HG03575 (cell line): ENCODE results near the gene EID1.
"Not testable (repeated sequence)": the region's sequence is repeated elsewhere in the genome, so short reads cannot be mapped to it uniquely, and the experiment has no call there.

ENCODE experiments used
- ATAC-seq: cut with Tn5 transposase; IDR thresholded peaks from one replicate; pipeline ENCODE4 v1.9.1; 2021; ENCODE audit not compliant: unreplicated experiment, insufficient number of reproducible peaks, low FRiP score; ENCODE audit errors: extremely low read depth

EID1 gene

GRCh38 chr15:48877630-48878595 lies at the start of gene EID1:
TSS of gene EID1 (plus strand) at chr15:48878134. CDS start at chr15:48878177, 43 bp downstream.
- peak; percentile 63 for ATAC-seq

GRCh38 chr15:48828471-48828870 lies 49.5 kb upstream of the EID1 start:
- no peak for ATAC-seq

- no peak for ATAC-seq
Observed at GRCh38 chr15:48828906-48829305, 49.0 kb upstream of the EID1 start.

- no peak for ATAC-seq
Observed at GRCh38 chr15:48832648-48833047, 45.3 kb upstream of the EID1 start.

- no peak for ATAC-seq
Observed at GRCh38 chr15:48833526-48834239, 44.3 kb upstream of the EID1 start.

- no peak for ATAC-seq
Observed at GRCh38 chr15:48834756-48835155, 43.2 kb upstream of the EID1 start.

GRCh38 chr15:48842501-48842900 lies 35.4 kb upstream of the EID1 start:
- no peak for ATAC-seq

GRCh38 chr15:48845123-48845522 lies 32.8 kb upstream of the EID1 start:
- no peak for ATAC-seq

- ATAC-seq: no peak
Observed at GRCh38 chr15:48850648-48851047, 27.3 kb upstream of the EID1 start.

- ATAC-seq: no peak
Observed at GRCh38 chr15:48851956-48852355, 26.0 kb upstream of the EID1 start.

GRCh38 chr15:48854434-48854833 lies 23.5 kb upstream of the EID1 start:
- not testable (repeated sequence) for ATAC-seq

- no peak for ATAC-seq
Observed at GRCh38 chr15:48855501-48856440, 22.2 kb upstream of the EID1 start.

- no peak for ATAC-seq
Observed at GRCh38 chr15:48856942-48857341, 21.0 kb upstream of the EID1 start.

GRCh38 chr15:48858401-48858800 lies 19.5 kb upstream of the EID1 start:
- ATAC-seq: no peak

- ATAC-seq: no peak
Observed at GRCh38 chr15:48859426-48859825, 18.5 kb upstream of the EID1 start.

GRCh38 chr15:48861813-48862431 lies 16.0 kb upstream of the EID1 start:
- ATAC-seq: no peak

- no peak for ATAC-seq
Observed at GRCh38 chr15:48862705-48863104, 15.2 kb upstream of the EID1 start.

- ATAC-seq: no peak
Observed at GRCh38 chr15:48865370-48866079, 12.4 kb upstream of the EID1 start.
